ENCODE data around the gene LARGE1. TPM values are rescaled to one million over a fixed set of nuclear protein-coding genes. Genes with fewer than 3 reads are reported as not detected.

The LARGE1 gene
- total RNA-seq, 1 donor from 2014 or later: 0.89 TPM

DNA sequence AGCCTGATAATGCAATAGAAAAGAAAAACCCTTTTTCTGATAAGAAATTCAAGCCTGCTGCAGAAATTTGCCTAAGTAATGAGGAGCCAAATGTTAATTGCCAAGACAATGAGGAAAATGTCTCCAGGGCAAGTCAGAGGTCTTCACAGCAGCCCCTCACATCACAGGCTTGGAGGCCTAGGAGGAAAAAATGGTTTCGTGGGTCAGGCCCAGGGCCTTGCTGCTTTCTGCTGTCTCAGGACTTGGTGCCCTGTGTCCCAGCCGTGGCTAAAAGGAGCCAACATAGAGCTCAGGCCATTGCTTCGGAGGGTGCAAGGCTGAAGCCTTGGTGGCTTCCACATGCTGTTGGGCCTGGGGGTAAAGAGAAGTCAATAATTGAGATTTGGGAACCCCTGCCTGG, 131.3 kb downstream of the LARGE1 start:
- H3K27ac Mint-ChIP-seq: no peak overlapping the region
- H3K9me3 Mint-ChIP-seq: peaks cover 47% of the 10 kb centered on the region

DNA sequence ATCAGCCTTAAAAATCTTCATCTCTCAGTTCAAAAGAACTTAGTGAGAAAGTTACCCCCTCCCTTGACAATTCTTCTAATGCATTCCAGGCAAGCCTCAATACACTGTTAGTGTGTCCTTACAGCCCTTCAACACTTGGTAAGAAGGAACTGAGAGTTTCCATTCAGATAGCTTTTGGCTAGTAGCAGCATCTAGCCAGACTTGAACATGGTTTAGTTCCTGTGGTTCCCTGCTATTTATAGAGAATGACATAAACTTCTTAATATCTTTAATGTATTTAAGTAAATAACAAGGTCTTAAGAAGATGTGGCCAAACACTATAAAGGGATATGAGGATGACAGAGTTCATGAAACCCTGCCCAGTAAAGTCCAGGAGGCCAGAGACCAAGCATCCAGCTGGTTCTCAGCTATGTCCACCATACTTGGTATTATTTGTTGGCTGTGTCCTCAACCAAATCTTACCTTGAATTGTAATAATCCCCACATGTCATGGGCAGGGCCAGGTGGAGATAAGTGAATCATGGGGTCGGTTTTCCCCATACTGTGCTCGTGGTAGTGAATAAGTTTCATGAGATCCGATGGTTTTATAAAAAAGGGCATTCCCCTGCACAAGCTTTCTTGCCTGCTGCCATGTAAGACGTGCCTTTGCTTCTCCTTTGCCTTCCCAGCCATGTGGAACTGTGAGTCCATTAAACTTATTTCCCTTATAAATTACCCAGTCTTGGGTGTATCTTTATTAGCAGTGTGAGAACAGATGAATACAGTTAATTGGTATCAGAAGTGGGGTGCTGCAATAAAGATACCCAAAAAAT, 132.4 kb downstream of the LARGE1 start:
- H3K4me3 Mint-ChIP-seq (ENCODE audit: low read depth): no peak overlapping the region
- H3K27me3 Mint-ChIP-seq (ENCODE audit: low read depth): no peaks in the 10 kb centered on the region
- H3K9me3 Mint-ChIP-seq: peaks cover 46% of the 10 kb centered on the region
- H3K4me1 Mint-ChIP-seq (ENCODE audit: low read depth): no peaks in the 10 kb centered on the region
- no peak for DNase-seq (ENCODE audit: low spot score)
- no peak overlapping the region for H3K27ac Mint-ChIP-seq
- no peaks in the 10 kb centered on the region for H3K36me3 Mint-ChIP-seq (ENCODE audit: low read depth)
- intact Hi-C loops (cut with micrococcal nuclease): no loop called here

More for the DNA sequence above, 131.3 kb downstream of the LARGE1 start:
- intact Hi-C loops (cut with micrococcal nuclease): no loop called here
- H3K27me3 Mint-ChIP-seq (ENCODE audit: low read depth): no peaks in the 10 kb centered on the region
- H3K4me1 Mint-ChIP-seq (ENCODE audit: low read depth): no peaks in the 10 kb centered on the region
- H3K36me3 Mint-ChIP-seq (ENCODE audit: low read depth): no peaks in the 10 kb centered on the region
- H3K4me3 Mint-ChIP-seq (ENCODE audit: low read depth): no peak overlapping the region
- no peak for DNase-seq (ENCODE audit: low spot score)

DNA sequence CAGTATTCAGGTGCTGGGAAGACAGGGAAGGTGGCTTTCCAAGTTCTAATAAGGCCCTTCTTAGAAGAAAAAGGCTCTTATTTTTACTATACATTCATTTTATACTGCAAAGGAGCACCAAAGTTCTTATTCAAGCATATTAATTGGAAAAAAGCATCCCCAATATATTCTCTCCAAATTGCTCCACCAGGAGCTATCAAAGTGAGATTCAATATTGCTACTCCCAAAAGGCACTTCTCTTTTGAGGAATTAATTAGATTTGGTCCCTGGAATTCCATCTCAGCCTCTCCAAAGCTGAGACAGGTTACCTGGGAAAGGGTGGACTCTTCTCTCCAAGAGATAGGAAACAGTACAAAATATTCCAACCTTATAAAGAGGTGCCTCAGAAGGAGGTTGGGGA, 134.1 kb downstream of the LARGE1 start:
- no peaks in the 10 kb centered on the region for H3K36me3 Mint-ChIP-seq (ENCODE audit: low read depth)
- H3K9me3 Mint-ChIP-seq: peaks cover 47% of the 10 kb centered on the region
- intact Hi-C loops (cut with micrococcal nuclease): no loop called here
- no peak overlapping the region for H3K4me3 Mint-ChIP-seq (ENCODE audit: low read depth)
- no peaks in the 10 kb centered on the region for H3K4me1 Mint-ChIP-seq (ENCODE audit: low read depth)
- H3K27ac Mint-ChIP-seq: no peak overlapping the region
- DNase-seq (ENCODE audit: low spot score): no peak
- H3K27me3 Mint-ChIP-seq (ENCODE audit: low read depth): no peaks in the 10 kb centered on the region

DNA sequence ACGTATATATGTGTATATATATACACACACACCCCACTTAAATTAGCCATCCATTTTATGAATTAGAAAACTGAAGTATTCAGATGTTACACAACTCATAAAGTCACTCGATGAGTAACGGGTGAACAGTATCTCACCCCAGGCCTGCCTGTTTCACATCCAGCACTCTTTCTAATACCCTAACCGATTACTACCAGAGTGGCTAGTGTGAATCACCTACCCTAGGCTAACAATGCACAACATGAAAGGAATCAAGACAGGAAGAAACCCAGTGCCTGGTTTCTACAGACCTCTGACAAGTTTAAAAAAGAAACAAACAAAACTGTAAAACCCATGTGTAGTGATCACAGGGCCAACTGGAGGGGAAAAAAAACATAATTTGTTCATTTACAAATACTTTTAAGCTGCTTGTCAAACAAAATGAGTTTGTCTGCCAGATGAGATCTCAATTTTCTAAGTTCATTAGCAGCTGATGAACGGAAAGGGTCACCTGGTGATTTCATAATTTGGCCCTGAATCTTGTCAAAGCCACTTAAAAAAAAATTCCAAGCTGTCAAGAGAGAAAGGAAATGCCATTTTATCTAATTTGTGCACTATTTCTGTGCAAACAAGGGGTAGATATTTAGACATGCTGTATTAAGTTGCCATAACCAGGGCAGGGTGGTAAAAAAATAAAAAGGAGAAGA, 134.8 kb downstream of the LARGE1 start:
- H3K9me3 Mint-ChIP-seq: peaks cover 50% of the 10 kb centered on the region
- H3K4me1 Mint-ChIP-seq (ENCODE audit: low read depth): no peaks in the 10 kb centered on the region
- no peaks in the 10 kb centered on the region for H3K27me3 Mint-ChIP-seq (ENCODE audit: low read depth)
- intact Hi-C loops (cut with micrococcal nuclease): no loop called here
- H3K27ac Mint-ChIP-seq: no peak overlapping the region
- H3K36me3 Mint-ChIP-seq (ENCODE audit: low read depth): no peaks in the 10 kb centered on the region
- no peak overlapping the region for H3K4me3 Mint-ChIP-seq (ENCODE audit: low read depth)
- DNase-seq (ENCODE audit: low spot score): no peak

DNA sequence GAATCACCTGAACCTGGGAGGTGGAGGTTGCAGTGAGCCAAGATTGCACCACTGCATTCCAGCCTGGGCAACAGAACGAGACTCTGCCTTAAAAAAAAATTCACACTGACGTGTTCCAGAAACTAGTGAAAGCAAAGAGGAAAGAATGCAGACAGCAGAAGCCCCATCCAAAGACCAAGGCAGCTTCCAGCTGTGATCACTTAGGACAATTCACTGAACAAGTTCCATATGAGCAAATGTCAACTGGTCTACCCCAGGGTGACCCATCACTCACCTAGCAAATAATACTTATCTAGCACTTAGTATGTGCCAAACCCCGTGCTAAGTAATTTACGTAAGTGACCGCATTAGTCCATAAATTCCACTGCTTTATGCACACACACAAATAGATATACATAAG, 138.9 kb downstream of the LARGE1 start:
- no peak overlapping the region for H3K27ac Mint-ChIP-seq
- no peak for DNase-seq (ENCODE audit: low spot score)
- H3K4me1 Mint-ChIP-seq (ENCODE audit: low read depth): no peaks in the 10 kb centered on the region
- peaks cover 41% of the 10 kb centered on the region for H3K9me3 Mint-ChIP-seq
- no peak overlapping the region for H3K4me3 Mint-ChIP-seq (ENCODE audit: low read depth)
- no peaks in the 10 kb centered on the region for H3K36me3 Mint-ChIP-seq (ENCODE audit: low read depth)
- H3K27me3 Mint-ChIP-seq (ENCODE audit: low read depth): no peaks in the 10 kb centered on the region
- intact Hi-C loops (cut with micrococcal nuclease): no loop called here

DNA sequence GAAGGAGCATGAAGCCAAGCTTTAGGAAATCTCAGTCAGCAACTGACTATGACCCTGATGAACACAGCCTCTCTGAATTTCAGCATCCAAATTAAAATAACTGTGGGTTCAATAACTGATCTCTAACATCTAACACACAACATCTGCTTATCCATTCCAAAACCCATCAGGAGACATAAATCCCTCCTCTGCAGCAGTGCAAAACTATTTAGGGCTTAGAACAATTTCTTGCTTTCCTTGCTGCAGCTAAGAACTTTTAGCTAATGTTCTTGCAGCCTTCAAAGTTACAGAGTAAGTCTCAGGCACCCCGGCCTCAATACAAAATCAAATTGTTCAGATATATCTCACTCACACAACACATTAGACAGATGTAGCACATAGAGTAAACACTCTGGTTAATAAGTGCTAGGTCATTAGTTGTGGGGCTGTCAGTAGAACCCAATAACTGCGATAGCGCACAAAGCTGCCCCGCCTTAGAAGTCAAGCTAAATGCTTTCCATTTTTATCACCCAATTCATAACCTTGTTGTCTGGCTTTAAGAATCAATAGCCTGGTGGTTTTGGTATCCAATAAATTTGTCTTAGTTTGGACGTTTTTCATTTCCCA, 139.6 kb downstream of the LARGE1 start:
- intact Hi-C loops (cut with micrococcal nuclease): no loop called here
- Mint-ChIP-seq H3K9me3 (peaks cover 45% of the 10 kb centered on the region), H3K4me3 (ENCODE audit: low read depth) (no peak overlapping the region), H3K27ac (no peak overlapping the region), H3K36me3 (ENCODE audit: low read depth) (no peaks in the 10 kb centered on the region), H3K27me3 (ENCODE audit: low read depth) (no peaks in the 10 kb centered on the region), H3K4me1 (ENCODE audit: low read depth) (no peaks in the 10 kb centered on the region)
- no peak for DNase-seq (ENCODE audit: low spot score)

DNA sequence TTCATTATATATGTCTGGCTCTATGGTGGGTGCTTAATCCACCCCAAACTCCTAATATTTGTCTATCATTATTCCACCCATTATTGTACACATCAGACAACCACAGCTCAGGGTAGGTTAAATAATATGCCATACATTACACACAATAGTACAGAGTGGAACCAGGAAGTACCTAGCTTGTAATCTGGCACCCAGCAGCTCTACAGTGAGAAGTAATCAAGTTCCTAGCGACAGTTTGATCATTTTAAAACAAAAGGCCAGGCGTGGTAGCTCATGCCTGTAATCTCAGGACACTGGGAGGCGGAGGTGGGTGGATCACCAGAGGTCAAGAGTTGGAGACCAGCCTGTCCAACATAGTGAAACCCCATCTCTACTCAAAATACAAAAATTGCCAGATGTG, 141.0 kb downstream of the LARGE1 start:
- H3K27me3 Mint-ChIP-seq (ENCODE audit: low read depth): no peaks in the 10 kb centered on the region
- intact Hi-C loops (cut with micrococcal nuclease): no loop called here
- no peaks in the 10 kb centered on the region for H3K4me1 Mint-ChIP-seq (ENCODE audit: low read depth)
- peaks cover 44% of the 10 kb centered on the region for H3K9me3 Mint-ChIP-seq
- no peak overlapping the region for H3K4me3 Mint-ChIP-seq (ENCODE audit: low read depth)
- H3K27ac Mint-ChIP-seq: no peak overlapping the region
- no peaks in the 10 kb centered on the region for H3K36me3 Mint-ChIP-seq (ENCODE audit: low read depth)
- no peak for DNase-seq (ENCODE audit: low spot score)

DNA sequence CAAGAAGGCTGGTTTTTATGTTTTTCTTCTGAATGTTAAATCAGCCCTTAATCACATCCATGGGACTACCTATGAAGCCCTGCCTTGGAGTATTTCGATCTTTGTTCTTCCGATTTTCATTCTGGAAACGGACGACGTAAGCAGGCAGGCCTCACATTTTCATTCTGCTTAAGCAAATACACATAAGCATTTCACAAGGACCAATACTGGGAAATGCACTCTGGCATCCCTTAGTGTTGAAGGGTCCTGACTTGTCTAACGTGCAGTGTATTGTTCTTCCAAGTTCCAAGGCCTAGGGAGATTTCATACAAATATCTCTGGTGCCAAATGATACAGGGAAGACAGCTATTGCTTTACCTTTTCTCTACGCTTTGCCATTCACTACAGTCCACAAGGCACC, 143.8 kb downstream of the LARGE1 start:
- Mint-ChIP-seq H3K27me3 (ENCODE audit: low read depth) (no peaks in the 10 kb centered on the region), H3K27ac (no peak overlapping the region), H3K9me3 (peaks cover 39% of the 10 kb centered on the region), H3K36me3 (ENCODE audit: low read depth) (no peaks in the 10 kb centered on the region), H3K4me3 (ENCODE audit: low read depth) (no peak overlapping the region), H3K4me1 (ENCODE audit: low read depth) (no peaks in the 10 kb centered on the region)
- intact Hi-C loops (cut with micrococcal nuclease): no loop called here
- no peak for DNase-seq (ENCODE audit: low spot score)

DNA sequence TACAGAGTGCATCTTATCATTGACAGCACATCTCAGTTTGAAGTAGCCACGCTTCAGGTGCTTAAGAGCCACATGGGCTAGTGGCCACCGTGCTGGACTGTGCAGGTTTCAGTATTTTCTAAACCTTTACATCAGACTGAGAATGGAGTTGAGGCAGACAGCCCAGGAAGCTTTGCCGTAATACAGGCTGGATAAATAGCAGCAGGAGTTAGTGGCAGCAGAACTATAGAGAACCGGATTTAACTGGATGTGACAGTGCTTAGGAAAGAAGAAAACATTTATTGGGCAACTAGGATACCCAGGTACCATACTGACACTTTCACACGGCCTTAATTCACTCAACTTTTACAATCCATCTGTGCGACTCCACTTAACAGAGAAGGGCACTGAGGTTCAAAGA, 145.5 kb downstream of the LARGE1 start:
- H3K27me3 Mint-ChIP-seq (ENCODE audit: low read depth): no peaks in the 10 kb centered on the region
- intact Hi-C loops (cut with micrococcal nuclease): no loop called here
- H3K4me3 Mint-ChIP-seq (ENCODE audit: low read depth): no peak overlapping the region
- H3K36me3 Mint-ChIP-seq (ENCODE audit: low read depth): no peaks in the 10 kb centered on the region
- H3K4me1 Mint-ChIP-seq (ENCODE audit: low read depth): no peaks in the 10 kb centered on the region
- H3K27ac Mint-ChIP-seq: no peak overlapping the region
- no peak for DNase-seq (ENCODE audit: low spot score)
- peaks cover 32% of the 10 kb centered on the region for H3K9me3 Mint-ChIP-seq

DNA sequence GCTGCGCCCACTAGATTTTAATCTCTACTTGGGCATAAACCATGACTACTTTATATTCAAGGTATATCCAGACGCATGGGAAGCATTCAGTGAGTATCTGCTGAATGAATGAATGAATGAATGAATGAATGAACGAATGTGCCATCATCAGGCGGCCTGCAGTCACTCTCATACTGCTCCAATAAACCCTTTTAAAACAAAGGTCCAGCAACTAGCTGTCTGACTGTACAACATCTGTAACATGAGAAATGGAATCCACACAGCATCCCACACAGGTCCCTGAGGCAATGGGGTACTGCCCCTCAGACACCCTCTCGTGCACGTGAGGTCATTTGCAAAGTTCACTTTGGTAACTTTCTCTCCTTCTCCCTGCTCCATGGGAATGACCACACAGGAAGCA, 147.5 kb downstream of the LARGE1 start:
- no peaks in the 10 kb centered on the region for H3K36me3 Mint-ChIP-seq (ENCODE audit: low read depth)
- H3K9me3 Mint-ChIP-seq: peaks cover 29% of the 10 kb centered on the region
- H3K27ac Mint-ChIP-seq: no peak overlapping the region
- DNase-seq (ENCODE audit: low spot score): no peak
- H3K4me1 Mint-ChIP-seq (ENCODE audit: low read depth): no peaks in the 10 kb centered on the region
- H3K27me3 Mint-ChIP-seq (ENCODE audit: low read depth): no peaks in the 10 kb centered on the region
- H3K4me3 Mint-ChIP-seq (ENCODE audit: low read depth): no peak overlapping the region
- intact Hi-C loops (cut with micrococcal nuclease): no loop called here

DNA sequence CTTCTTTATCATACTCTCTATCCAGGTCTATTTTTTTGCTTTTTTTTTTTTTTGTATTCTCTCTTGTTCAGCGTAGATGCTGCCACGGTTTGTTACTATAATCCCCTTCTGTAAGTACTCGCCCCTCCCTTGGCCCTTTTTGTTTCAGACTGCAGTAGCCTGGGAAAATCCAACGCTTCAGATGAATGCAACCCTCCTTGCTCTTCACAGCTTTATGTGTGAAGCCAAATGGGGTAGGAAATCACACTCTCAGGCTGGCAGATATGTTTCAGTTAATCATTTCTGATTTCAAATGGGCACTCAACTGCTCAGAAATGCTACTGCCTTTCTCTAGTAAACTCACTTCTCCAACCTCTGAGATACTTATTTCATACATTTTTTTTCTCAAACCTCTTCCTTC, 149.1 kb downstream of the LARGE1 start:
- intact Hi-C loops (cut with micrococcal nuclease): no loop called here
- no peaks in the 10 kb centered on the region for H3K4me1 Mint-ChIP-seq (ENCODE audit: low read depth)
- no peaks in the 10 kb centered on the region for H3K27me3 Mint-ChIP-seq (ENCODE audit: low read depth)

DNA sequence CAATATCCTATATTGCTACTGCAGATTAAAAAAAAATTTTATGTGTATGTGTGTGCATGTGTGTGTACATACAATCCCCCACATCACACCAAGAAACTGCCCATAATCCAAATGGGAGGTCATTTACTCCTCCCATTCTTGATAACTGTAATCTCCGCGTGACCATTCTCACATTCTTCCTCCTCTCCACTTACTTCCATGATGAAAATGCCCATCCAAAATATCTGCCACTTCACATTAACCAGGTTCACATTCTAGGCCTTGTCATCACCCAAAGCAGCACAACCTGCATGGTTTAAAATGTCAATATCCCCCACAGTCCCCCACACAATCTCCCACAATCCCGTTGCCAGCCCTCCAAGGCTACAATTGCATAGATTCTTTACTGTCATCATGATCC, 149.6 kb downstream of the LARGE1 start:
- Mint-ChIP-seq H3K9me3 (peaks cover 22% of the 10 kb centered on the region), H3K27ac (no peak overlapping the region), H3K27me3 (ENCODE audit: low read depth) (no peaks in the 10 kb centered on the region), H3K36me3 (ENCODE audit: low read depth) (no peaks in the 10 kb centered on the region), H3K4me1 (ENCODE audit: low read depth) (no peaks in the 10 kb centered on the region), H3K4me3 (ENCODE audit: low read depth) (no peak overlapping the region)
- intact Hi-C loops (cut with micrococcal nuclease): no loop called here
- no peak for DNase-seq (ENCODE audit: low spot score)

More for the DNA sequence above, 149.1 kb downstream of the LARGE1 start:
- H3K4me3 Mint-ChIP-seq (ENCODE audit: low read depth): no peak overlapping the region
- peaks cover 21% of the 10 kb centered on the region for H3K9me3 Mint-ChIP-seq
- no peak overlapping the region for H3K27ac Mint-ChIP-seq
- no peak for DNase-seq (ENCODE audit: low spot score)
- H3K36me3 Mint-ChIP-seq (ENCODE audit: low read depth): no peaks in the 10 kb centered on the region

DNA sequence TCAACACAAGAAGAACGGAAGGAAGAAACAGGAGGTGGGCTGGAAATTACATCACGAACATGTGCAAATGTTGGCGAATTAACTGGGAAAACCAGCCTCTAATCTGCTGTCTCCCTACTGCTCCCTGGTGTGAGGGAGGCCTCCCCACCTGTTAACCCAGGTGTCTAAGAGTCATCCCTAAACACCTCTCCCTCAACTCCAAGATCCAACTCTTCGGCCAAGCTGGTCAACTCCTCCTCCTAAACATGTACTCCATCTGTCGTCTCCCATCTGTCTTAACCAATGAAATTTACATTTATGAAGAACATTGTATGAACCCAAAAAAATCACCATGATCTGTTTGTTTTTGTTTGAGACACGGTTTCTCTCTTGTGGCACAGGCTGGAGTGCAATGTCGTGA, 154.2 kb downstream of the LARGE1 start:
- no peaks in the 10 kb centered on the region for H3K4me1 Mint-ChIP-seq (ENCODE audit: low read depth)
- H3K9me3 Mint-ChIP-seq: peaks cover 28% of the 10 kb centered on the region
- H3K27me3 Mint-ChIP-seq (ENCODE audit: low read depth): no peaks in the 10 kb centered on the region
- DNase-seq (ENCODE audit: low spot score): no peak
- no peaks in the 10 kb centered on the region for H3K36me3 Mint-ChIP-seq (ENCODE audit: low read depth)
- H3K27ac Mint-ChIP-seq: no peak overlapping the region
- intact Hi-C loops (cut with micrococcal nuclease): no loop called here
- H3K4me3 Mint-ChIP-seq (ENCODE audit: low read depth): no peak overlapping the region
